Gastroesophageal sphincter (tissue), 4 donors: Measurements from ENCODE around the gene NAALADL2. TPM values are rescaled to one million over a fixed set of nuclear protein-coding genes. Genes with fewer than 3 reads are reported as not detected.

Source experiments
- ATAC-seq: fragments of 150-250 bp; one replicate; pipeline ENCODE4 v1.9.1; 2016; ENCODE audit warnings: mild to moderate bottlenecking, moderate library complexity
- H3K27ac ChIP-seq, 4 donors: fragments of 200-600 bp; sonication (generic) in 3 of 4; 1 replicate in 3 of 4; 2 replicates in 1 of 4; pipeline ENCODE4 v1.5.1; 2016 to 2019
- H3K27me3 ChIP-seq: fragments of 200-600 bp; sonication (generic); one replicate; pipeline ENCODE4 v1.5.1; 2019
- H3K36me3 ChIP-seq, 2 donors: fragments of 200-600 bp; sonication (generic); one replicate each; pipeline ENCODE4 v1.5.1; 2019; ENCODE audit warnings: control low read depth in 1 of 2
- H3K4me1 ChIP-seq, 3 donors: fragments of 200-600 bp; sonication (generic); 1 replicate in 2 of 3; 2 replicates in 1 of 3; pipeline ENCODE4 v1.5.1; 2016 to 2019; ENCODE audit warnings: control low read depth in 2 of 3
- H3K4me3 ChIP-seq, 2 donors: fragments of 200-600 bp; sonication (generic); one replicate each; pipeline ENCODE4 v1.5.1; 2019; ENCODE audit warnings: mild to moderate bottlenecking in 1 of 2, moderate library complexity in 1 of 2
- H3K9me3 ChIP-seq, 3 donors: fragments of 200-600 bp; sonication (generic); one replicate each; pipeline ENCODE4 v1.5.1; 2017 to 2019; ENCODE audit warnings: control low read depth in 2 of 3
- CTCF ChIP-seq, 4 experiments: fragments of 200-600 bp in 2 of 4; fragments of 450-650 bp in 2 of 4; sonication (generic) in 1 of 4; IDR thresholded peaks; one replicate each; pipeline ENCODE4 v1.5.1; 2017 to 2019; ENCODE audit warnings: antibody characterized with exemption in 4 of 4, mild to moderate bottlenecking in 2 of 4, moderate library complexity in 2 of 4
- EP300 ChIP-seq: sonication (generic); formaldehyde crosslinking; IDR thresholded peaks from one replicate; pipeline ENCODE4 v1.6.1; 2017; ENCODE audit warnings: antibody characterized with exemption, mild to moderate bottlenecking
- POLR2A ChIP-seq, 2 donors: fragments of 450-650 bp; IDR thresholded peaks; one replicate each; pipeline ENCODE4 v1.6.1; 2017; ENCODE audit warnings: antibody characterized with exemption in 2 of 2, mild to moderate bottlenecking in 2 of 2, moderate library complexity in 1 of 2
- POLR2AphosphoS5 ChIP-seq: sonication (generic); formaldehyde crosslinking; IDR thresholded peaks from one replicate; pipeline ENCODE4 v1.6.1; 2017; ENCODE audit warnings: antibody characterized with exemption
- WGBS, 2 donors: methylation state at CpG; one replicate each; pipeline ENCODE4 v1.1.5; 2018; ENCODE audit warnings: low coverage in 1 of 2; 5-methylcytosine and 5-hydroxymethylcytosine counted together
- total RNA-seq, 4 donors: library from RNA; depleted of rRNA; stranded (reverse); fragments of >200 nt; gene quantifications; one replicate each; pipeline ENCODE4 v1.1.0, GENCODE V29; 2016

NAALADL2 gene
- total RNA-seq, 4 donors from 2014 or later = 3.1 to 7.4 (median 6.2) TPM

- H3K27ac ChIP-seq = peak overlapping the region in 1 of 4 donors; percentile 50
- TF ChIP-seq POLR2A (IDR thresholded peaks at IDR 0.05) (no peak), EP300 (no peak), CTCF (IDR thresholded peaks at IDR 0.05) (no peak), POLR2AphosphoS5 (no peak)
- H3K27me3 ChIP-seq = no peaks in the 10 kb centered on the region
- no peak overlapping the region for H3K4me3 ChIP-seq
- H3K9me3 ChIP-seq = no peaks in the 10 kb centered on the region
- no peaks in the 10 kb centered on the region for H3K36me3 ChIP-seq
- 13 to 26% methylated on average over 5 of the region's 5 CpGs for WGBS, 2 donors
- H3K4me1 ChIP-seq = peaks cover 7 to 31% (median 9%) of the 10 kb centered on the region in 3 donors
- no peak for ATAC-seq
These were observed 99.7 kb downstream of the NAALADL2 start for GRCh38 chr3:174958671-174959328.

GRCh38 chr3:174959556-174960065, 100.5 kb downstream of the NAALADL2 start:
- no peaks in the 10 kb centered on the region for H3K27me3 ChIP-seq
- 78 to 90% methylated on average over 3 to 4 of the region's 4 CpGs for WGBS, 2 donors
- H3K4me3 ChIP-seq = no peak overlapping the region
- H3K9me3 ChIP-seq = no peaks in the 10 kb centered on the region
- no peak overlapping the region for H3K27ac ChIP-seq
- peaks cover 7 to 31% (median 9%) of the 10 kb centered on the region in 3 donors for H3K4me1 ChIP-seq
- no peak for ATAC-seq
- no peak for TF ChIP-seq EP300
- no peak for TF ChIP-seq CTCF (IDR thresholded peaks at IDR 0.05)
- no peak for TF ChIP-seq POLR2A (IDR thresholded peaks at IDR 0.05)
- TF ChIP-seq POLR2AphosphoS5 = no peak
- H3K36me3 ChIP-seq = no peaks in the 10 kb centered on the region

DNA sequence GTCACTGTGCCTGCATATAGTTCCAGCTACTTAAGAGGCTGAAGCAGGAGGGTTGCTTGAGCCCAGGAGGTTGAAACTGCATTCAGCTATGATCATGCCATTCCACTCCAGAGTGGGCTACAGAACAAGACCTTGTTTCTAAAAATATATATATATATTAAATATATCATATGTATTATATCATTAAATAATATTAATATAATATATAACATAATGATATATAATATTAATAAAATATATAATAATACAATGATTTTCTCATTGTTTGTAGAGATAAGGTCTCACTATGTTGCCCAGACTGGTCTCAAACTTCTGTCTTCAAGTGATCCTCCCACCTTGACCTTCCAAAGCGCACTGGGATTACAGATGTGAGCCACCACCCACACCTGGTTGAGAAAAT, 101.8 kb downstream of the NAALADL2 start:
- H3K27ac ChIP-seq = no peak overlapping the region
- no peak for ATAC-seq
- TF ChIP-seq POLR2A (IDR thresholded peaks at IDR 0.05) = no peak
- TF ChIP-seq POLR2AphosphoS5 = no peak
- no peak for TF ChIP-seq CTCF (IDR thresholded peaks at IDR 0.05)
- no peak for TF ChIP-seq EP300
- no peak overlapping the region for H3K4me3 ChIP-seq
- no peaks in the 10 kb centered on the region for H3K27me3 ChIP-seq
- no peaks in the 10 kb centered on the region for H3K9me3 ChIP-seq
- H3K4me1 ChIP-seq = peaks cover 4 to 31% (median 7%) of the 10 kb centered on the region in 3 donors
- WGBS, 2 donors = 95 to 100% methylated on average over 1 of the region's 1 CpG
- H3K36me3 ChIP-seq = no peaks in the 10 kb centered on the region

GRCh38 chr3:174973465-174973864, 114.3 kb downstream of the NAALADL2 start:
- TF ChIP-seq EP300 (no peak), CTCF (IDR thresholded peaks at IDR 0.05) (no peak), POLR2AphosphoS5 (no peak), POLR2A (IDR thresholded peaks at IDR 0.05) (no peak)

DNA sequence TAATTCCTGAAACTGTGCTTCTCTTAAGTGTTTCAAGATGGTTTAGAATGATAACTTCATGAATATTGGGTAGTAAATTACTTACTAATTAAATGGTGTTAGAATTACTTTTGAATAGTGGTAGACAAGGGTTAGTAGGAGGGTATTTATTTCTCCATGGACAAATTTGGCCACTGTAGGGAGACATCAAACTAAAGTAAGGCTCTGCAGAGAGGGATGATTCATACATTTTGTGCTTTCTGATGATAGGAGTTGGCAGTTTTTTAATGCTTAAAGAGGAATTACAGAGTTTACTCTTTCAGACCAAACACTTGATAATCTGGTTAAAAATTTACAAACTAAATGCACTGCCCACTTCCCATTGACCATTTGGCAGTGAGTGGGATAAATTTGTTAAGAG, 127.6 kb downstream of the NAALADL2 start:
- Histone ChIP-seq H3K27ac (no peak overlapping the region), H3K27me3 (no peaks in the 10 kb centered on the region), H3K36me3 (no peaks in the 10 kb centered on the region), H3K9me3 (no peaks in the 10 kb centered on the region), H3K4me1 (no peaks in the 10 kb centered on the region), H3K4me3 (no peak overlapping the region)
- no peak for ATAC-seq
- TF ChIP-seq EP300 (no peak), CTCF (IDR thresholded peaks at IDR 0.05) (no peak), POLR2A (IDR thresholded peaks at IDR 0.05) (no peak), POLR2AphosphoS5 (no peak)

More at GRCh38 chr3:174973465-174973864, 114.3 kb downstream of the NAALADL2 start:
- H3K4me3 ChIP-seq = no peak overlapping the region
- no peaks in the 10 kb centered on the region for H3K9me3 ChIP-seq
- no peak overlapping the region for H3K27ac ChIP-seq
- 93 to 94% methylated on average over 5 of the region's 5 CpGs for WGBS, 2 donors
- no peaks in the 10 kb centered on the region for H3K4me1 ChIP-seq
- no peaks in the 10 kb centered on the region for H3K27me3 ChIP-seq
- ATAC-seq = no peak
- no peaks in the 10 kb centered on the region for H3K36me3 ChIP-seq
